MM.1S (cell line): ENCODE measurements around the gene THOC3.
"Not testable (repeated sequence)": the region's sequence is repeated elsewhere in the genome, so short reads cannot be mapped to it uniquely, and the experiment has no call there.

Experiments used
- CTCF ChIP-seq: fragments of 300-600 bp; sonication (generic); IDR thresholded peaks from 2 replicates; pipeline ENCODE4 v1.5.1; 2016; ENCODE audit warnings: antibody characterized with exemption, low read length, mixed read lengths
- EZH2 ChIP-seq: fragments of 300-600 bp; sonication (generic); optimal IDR thresholded peaks from 2 replicates; pipeline ENCODE3; 2017; ENCODE audit warnings: low read depth, mild to moderate bottlenecking, antibody characterized with exemption, low read length, mixed read lengths
- EZH2phosphoT487 ChIP-seq: fragments of 300-600 bp; sonication (generic); IDR thresholded peaks from 2 replicates; pipeline ENCODE4 v1.6.1; 2018; ENCODE audit warnings: antibody characterized with exemption, low read length

GRCh38 chr5:176014360-176014759 lies 46.2 kb upstream of the THOC3 start:
- not testable (repeated sequence) for TF ChIP-seq CTCF, EZH2, EZH2phosphoT487
